Astrocyte (in vitro differentiated cells and primary cell): ENCODE measurements around the gene SPPL3.

Source experiments
- EZH2 ChIP-seq: IDR thresholded peaks from 2 replicates; pipeline ENCODE4 v1.6.1; 2012; ENCODE audit warnings: mild to moderate bottlenecking, low read length, inconsistent platforms; ENCODE audit not compliant: insufficient read depth
- TF ChIP-seq, protein P1 (sequence below): IDR thresholded peaks from 2 replicates; pipeline ENCODE4 v1.5.1; 2011; ENCODE audit warnings: low read depth, mild to moderate bottlenecking, inconsistent platforms, low read length, moderate library complexity; ENCODE audit not compliant: insufficient read depth

- TF ChIP-seq, protein P1, sequence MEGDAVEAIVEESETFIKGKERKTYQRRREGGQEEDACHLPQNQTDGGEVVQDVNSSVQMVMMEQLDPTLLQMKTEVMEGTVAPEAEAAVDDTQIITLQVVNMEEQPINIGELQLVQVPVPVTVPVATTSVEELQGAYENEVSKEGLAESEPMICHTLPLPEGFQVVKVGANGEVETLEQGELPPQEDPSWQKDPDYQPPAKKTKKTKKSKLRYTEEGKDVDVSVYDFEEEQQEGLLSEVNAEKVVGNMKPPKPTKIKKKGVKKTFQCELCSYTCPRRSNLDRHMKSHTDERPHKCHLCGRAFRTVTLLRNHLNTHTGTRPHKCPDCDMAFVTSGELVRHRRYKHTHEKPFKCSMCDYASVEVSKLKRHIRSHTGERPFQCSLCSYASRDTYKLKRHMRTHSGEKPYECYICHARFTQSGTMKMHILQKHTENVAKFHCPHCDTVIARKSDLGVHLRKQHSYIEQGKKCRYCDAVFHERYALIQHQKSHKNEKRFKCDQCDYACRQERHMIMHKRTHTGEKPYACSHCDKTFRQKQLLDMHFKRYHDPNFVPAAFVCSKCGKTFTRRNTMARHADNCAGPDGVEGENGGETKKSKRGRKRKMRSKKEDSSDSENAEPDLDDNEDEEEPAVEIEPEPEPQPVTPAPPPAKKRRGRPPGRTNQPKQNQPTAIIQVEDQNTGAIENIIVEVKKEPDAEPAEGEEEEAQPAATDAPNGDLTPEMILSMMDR = no peak
- TF ChIP-seq EZH2 = no peak
These were observed 170.6 kb downstream of the SPPL3 start for GRCh38 chr12:120733574-120733973.
